DMS53 (cell line): ENCODE measurements around the gene REPS1.
A peak's percentile ranks its signal among the peaks of the same experiment; 100 is the strongest.
"Not testable (repeated sequence)": the region's sequence is repeated elsewhere in the genome, so short reads cannot be mapped to it uniquely, and the experiment has no call there.

Experiments used
- DNase-seq: peaks from one replicate; lab custom pipeline; 2025; lab: John Stamatoyannopoulos, UW

Gene REPS1, protein sequence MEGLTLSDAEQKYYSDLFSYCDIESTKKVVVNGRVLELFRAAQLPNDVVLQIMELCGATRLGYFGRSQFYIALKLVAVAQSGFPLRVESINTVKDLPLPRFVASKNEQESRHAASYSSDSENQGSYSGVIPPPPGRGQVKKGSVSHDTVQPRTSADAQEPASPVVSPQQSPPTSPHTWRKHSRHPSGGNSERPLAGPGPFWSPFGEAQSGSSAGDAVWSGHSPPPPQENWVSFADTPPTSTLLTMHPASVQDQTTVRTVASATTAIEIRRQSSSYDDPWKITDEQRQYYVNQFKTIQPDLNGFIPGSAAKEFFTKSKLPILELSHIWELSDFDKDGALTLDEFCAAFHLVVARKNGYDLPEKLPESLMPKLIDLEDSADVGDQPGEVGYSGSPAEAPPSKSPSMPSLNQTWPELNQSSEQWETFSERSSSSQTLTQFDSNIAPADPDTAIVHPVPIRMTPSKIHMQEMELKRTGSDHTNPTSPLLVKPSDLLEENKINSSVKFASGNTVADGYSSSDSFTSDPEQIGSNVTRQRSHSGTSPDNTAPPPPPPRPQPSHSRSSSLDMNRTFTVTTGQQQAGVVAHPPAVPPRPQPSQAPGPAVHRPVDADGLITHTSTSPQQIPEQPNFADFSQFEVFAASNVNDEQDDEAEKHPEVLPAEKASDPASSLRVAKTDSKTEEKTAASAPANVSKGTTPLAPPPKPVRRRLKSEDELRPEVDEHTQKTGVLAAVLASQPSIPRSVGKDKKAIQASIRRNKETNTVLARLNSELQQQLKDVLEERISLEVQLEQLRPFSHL

DNA sequence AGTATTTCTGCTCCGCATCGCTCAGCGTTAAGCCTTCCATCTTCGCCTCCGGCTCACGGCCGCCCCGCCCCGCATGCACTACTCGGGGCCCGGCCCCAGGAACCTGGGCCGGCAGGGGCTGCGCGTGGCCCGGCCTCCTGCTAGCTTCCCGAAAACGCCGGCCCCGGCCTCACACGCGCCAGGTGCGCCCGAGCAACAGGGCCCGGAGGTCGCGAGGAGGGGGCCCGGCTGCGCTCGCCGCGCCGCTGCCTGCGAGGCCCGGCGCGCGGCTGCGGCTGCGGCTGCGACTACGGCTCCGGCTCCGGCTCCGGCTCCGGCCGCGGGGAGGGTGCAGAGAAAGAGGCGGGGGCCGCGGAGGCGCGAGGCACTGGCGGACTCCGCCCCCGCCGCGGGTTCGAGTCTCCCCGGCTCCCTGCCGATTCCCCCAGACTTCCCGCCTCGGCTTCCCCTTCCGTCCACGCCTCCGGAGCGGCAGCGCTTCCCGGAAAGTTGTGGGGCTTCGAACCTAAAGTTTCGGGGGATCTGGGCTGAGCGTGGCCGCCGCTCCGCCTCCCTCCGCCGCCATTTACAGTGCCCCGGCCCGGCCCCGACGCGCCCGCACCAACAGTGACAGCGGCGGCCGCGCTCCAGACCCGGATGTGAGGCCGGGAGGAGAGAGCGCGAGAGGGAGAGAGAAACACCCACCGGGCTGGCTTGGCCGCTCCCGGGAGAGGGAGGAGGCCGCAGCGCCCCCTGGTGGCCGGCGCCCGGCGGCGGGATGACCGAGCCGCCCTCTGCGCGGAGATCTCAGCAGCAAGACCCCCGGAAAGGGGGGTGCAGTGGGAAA is at the start of gene REPS1:
Gene REPS1 (minus strand): TSS at position 611 of the 826 bp plus-strand sequence. CDS start 571 bp downstream, at position 40.
- peak; percentile 94 for DNase-seq

GRCh38 chr6:139037490-139037889 is 49.4 kb upstream of the REPS1 start:
- DNase-seq, result no peak

DNA sequence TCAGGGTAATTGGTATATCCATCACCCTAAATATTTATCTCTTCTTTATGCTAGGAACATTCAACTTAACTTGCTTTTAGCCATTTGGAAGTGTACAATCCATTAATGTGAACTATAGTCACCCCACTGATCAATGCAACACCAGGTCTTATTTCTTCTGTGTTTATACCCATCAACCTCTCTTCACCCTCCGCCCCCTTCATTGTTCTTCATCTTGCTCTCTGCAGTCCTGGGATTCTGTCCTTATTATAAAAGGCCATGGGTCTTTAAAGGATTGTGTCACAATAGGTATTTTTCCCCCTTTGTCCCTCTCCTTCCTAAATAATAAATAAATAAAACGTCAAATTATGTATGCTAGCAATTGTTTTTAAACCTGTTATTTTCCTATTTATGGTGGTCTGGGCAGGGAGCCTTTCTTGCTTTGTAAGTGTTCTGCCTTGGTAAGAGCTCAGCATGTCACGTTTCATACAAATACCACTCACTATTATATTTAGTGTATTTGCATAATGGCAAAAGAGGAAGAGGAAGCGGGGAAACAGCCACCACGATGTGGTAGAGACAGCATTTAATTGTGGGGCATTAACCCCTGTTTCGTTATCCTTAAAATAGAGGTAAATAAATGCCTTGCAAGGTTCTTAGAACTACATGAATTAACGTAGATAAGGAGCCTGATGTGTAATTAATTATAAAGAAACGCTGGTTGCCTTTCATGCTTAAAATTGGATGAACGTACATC is 42.3 kb upstream of the REPS1 start:
- no peak for DNase-seq

- DNase-seq, result peak; percentile 67
Measured at GRCh38 chr6:139029470-139030227, 41.6 kb upstream of the REPS1 start.

GRCh38 chr6:139028658-139029469 is 40.8 kb upstream of the REPS1 start, which contains the start of gene ABRACL:
Gene ABRACL (plus strand): TSS chr6:139028745. CDS start chr6:139034161, 5,416 bp downstream.
- DNase-seq, result peak; percentile 75

GRCh38 chr6:139028215-139028657 is 40.2 kb upstream of the REPS1 start:
- DNase-seq, result peak; percentile 80

DNA sequence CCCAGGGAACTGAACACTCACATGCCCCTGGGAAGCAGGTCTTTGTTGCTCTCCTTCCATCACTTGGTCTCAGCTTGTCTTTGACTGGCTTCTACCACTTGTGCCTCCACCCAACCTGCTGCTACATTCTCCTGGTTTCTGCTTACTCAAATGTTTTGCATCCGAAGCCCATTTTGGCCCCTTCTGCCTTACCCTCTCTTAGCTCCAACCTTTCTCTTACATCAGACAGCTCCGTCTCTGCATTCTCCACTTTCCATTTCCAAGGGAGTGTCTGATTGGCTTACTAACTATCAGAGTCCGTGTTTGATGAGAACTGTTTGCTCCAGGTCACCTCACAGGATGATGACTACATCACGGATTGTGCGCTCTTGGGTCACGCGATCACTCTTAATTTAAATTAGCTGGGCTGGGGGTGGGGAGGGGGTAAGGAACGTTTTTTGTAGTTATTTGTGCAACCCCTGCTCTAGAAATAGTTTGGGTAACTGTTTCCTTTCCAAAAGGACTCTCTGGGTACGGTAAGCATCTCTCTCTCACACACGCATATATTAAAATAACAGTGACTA is 39.6 kb upstream of the REPS1 start:
- peak; percentile 82 for DNase-seq

DNA sequence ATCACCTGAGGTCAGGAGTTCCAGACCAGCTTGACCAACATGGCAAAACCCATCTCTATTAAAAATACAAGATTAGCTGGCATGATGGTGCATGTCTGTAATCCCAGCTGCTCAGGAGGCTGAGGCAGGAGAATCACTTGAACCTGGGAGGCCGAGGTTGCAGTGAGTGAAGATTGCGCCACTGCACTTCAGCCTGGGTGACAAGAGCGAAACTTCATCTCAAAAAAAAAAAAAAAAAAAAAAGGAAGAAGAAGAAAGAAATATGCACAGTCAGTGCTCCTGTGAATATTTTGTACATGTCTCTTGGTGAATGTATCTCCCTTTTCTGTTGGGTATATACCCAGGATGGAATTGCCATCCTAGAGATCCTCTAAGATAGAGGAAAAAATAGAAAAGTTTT is 37.4 kb upstream of the REPS1 start:
- DNase-seq, result not testable (repeated sequence)

- no peak for DNase-seq
Measured at GRCh38 chr6:139020689-139021088, 32.6 kb upstream of the REPS1 start.

DNA sequence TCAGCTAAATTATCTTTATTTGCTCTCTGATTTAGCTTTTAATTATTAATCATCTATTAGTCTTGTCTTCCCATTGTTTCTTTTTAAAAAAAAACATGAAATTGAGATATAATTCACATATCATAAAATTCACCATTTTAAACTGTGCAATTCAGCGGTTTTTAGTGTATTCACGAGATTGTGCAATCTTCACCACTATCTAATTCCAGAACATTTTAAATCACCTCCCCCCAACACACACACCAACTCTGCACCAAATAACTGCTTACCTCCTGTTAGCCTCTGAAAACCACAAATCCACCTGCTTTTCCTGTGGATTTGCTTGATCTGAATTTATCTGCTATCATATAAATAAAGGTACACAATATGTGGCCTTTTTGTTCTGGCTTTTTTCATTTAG is 31.7 kb upstream of the REPS1 start:
- no peak for DNase-seq

DNA sequence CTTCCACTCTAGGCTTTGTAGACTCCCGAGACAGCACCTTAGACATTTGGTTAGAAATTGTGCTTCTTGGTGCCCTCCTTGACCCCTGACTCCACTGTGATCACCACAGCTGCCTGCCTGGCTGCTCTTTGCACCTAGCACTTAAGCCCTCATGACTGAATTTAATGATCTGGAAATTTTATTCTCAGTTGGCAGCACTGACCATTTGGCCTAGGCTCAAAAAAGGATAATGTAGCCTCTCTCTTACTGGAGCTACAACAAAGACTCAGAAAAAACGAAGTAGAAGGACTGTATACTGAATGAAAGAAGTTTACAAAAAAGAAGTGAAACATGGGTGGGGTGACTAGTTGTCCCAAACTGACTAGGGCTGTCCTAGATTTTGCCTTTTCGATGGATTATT is 29.2 kb upstream of the REPS1 start:
- DNase-seq, result no peak

GRCh38 chr6:139016337-139017213 is 28.5 kb upstream of the REPS1 start:
- DNase-seq, result no peak

GRCh38 chr6:139014945-139015344 is 26.9 kb upstream of the REPS1 start:
- peak; percentile 4 for DNase-seq

GRCh38 chr6:139013185-139013800 is 25.2 kb upstream of the REPS1 start:
- no peak for DNase-seq

DNA sequence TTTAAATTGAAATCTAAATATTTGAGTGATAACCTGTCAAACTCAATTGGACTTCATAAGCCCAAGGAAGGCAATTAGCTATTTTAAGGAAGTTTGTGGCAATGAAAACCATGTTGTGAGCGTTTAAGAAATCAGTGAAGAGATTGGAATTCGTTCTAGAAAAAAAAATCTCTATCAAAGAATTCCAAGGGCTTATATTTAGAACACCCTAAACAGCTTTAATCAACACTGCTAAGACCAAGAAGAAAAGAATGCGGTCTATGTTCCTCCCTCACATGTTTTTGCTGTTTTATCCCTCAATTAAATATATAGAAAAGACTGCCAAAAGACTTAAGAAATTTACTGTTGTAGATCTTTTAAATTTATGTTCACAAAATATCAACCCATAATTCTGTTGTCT is 23.9 kb upstream of the REPS1 start:
- no peak for DNase-seq

DNA sequence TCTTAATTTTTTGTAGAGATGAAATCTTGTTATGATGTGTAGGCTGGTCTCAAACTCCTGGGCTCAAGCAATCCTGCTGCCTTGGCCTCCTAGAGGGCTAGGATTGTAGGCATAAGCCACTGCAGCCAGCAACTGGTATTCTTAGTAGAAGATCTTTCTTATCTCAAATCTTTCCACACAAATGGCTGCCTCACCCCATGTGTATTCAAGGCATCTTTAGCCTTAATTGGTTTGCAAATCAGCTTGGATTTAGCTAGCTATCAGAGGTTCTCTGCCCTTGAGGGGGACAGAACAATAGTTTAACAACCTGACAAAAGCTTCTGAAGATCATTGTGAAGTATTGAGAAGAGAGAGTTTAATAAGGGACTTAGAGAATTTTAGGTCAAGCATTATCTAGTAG is 22.6 kb upstream of the REPS1 start:
- DNase-seq, result no peak

DNA sequence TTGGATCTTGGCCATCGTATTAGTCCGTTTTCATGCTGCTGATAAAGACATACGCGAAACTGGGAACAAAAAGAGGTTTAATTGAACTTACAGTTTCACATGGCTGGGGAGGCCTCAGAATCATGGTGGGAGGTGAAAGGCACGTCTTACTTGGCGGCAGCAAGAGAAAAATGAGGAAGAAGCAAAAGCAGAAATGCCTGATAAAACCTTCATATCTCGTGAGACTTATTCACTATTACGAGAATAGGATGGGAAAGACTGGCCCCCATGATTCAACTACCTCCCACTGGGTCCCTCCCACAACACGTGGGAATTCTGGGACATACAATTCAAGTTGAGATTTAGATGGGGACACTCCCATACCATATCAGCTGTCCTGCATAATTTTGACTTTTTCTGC is 20.1 kb upstream of the REPS1 start:
- DNase-seq, result no peak

GRCh38 chr6:139007428-139007827 is 19.4 kb upstream of the REPS1 start:
- no peak for DNase-seq
